Measurements from ENCODE around the gene FIZ1.
"Not testable (repeated sequence)": the region's sequence is repeated elsewhere in the genome, so short reads cannot be mapped to it uniquely, and the experiment has no call there.

FIZ1 gene

DNA sequence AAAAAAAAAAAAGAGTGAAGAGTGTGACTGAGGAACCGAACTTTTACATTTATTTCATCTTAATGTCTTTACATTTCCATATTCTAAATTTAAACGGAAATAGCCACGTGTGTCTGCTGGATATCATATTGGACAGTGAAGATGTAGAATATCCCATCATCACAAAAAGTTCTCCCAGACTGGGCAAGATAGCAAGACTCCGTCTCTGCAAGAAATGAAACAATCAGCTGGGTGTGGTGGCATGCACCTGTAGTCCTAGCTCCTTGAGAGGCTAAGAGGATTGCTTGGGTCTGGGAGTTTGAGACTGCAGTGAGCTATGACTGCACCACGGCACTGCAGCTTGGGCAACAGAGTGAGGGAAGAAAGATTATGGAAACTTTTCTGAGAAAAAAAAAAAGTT, 22.6 kb downstream of the FIZ1 start:
- no peak for DNase-seq (ENCODE audit: low spot score)

DNA sequence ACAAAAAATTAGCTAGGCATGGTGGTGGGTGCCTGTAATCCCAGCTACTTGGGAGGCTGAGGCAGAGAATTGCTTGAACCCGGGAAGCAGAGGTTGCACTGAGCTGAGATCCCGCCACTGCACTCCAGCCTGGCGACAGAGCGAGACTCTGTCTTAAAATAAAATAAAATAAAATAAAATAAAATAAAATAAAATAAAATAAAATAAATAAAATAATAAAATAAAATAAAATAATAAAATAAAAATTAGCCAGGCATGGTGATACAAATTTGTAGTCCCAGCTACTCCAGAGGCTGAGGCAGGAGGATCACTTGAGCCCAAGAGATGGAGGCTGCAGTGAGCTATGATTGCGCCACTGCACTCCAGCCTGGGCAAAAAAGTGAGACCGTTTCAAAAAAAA, 25.4 kb downstream of the FIZ1 start:
- not testable (repeated sequence) for DNase-seq (ENCODE audit: low spot score)

- DNase-seq (ENCODE audit: low spot score) = not testable (repeated sequence)
Measured at GRCh38 chr19:55569477-55569876, 29.8 kb downstream of the FIZ1 start.

- no peak for DNase-seq (ENCODE audit: low spot score)
Measured at GRCh38 chr19:55567708-55568328, 31.5 kb downstream of the FIZ1 start.

GRCh38 chr19:55566823-55567222, 32.5 kb downstream of the FIZ1 start:
- no peak for DNase-seq (ENCODE audit: low spot score)

GRCh38 chr19:55563261-55563690, 36.0 kb downstream of the FIZ1 start:
- no peak for DNase-seq (ENCODE audit: low spot score)

- no peak for DNase-seq (ENCODE audit: low spot score)
Measured at GRCh38 chr19:55559684-55560083, 39.6 kb downstream of the FIZ1 start.

DNA sequence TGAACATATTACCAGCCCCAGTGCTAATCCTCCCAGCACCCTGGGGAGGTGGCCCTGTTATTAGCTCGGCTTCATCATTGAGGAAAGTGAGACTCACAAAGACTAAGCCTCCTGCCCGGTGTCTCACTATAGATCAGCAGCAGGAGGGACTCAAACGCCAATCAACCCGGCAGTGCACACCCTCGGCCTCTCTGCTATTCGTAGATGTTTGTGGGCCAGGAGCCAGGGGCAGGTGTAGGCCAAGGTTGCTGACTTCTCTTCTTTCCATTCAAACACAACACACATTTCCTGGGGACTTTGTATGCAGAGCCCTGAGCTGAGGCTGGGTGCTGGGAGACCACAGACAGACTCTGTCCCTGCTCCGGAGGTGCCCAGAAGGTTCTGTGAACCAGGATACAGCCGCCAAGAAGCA, 44.6 kb downstream of the FIZ1 start:
- DNase-seq (ENCODE audit: low spot score) = no peak

- no peak for DNase-seq (ENCODE audit: low spot score)
Measured at GRCh38 chr19:55554302-55554701, 45.0 kb downstream of the FIZ1 start.

- DNase-seq (ENCODE audit: low spot score) = no peak
Measured at GRCh38 chr19:55553217-55554182, 45.8 kb downstream of the FIZ1 start.

- no peak for DNase-seq (ENCODE audit: low spot score)
Measured at GRCh38 chr19:55552620-55553019, 46.7 kb downstream of the FIZ1 start.

GRCh38 chr19:55552206-55552605, 47.1 kb downstream of the FIZ1 start:
- no peak for DNase-seq (ENCODE audit: low spot score)

DNA sequence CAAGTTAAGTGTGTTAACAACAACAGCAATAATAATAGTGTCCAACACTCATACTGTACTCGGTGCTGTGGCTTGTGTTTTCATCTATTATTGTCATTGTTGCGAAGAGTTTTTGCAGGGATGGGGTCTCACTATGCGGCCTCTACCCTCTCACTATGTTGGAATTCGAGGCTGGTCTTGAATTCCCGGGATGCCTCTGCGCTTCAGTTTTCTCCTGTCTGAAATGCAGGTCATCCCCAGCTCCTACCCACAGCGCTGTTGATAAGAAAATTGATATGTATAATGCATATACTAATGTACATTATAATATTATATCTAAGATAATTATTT, 49.0 kb downstream of the FIZ1 start:
- DNase-seq (ENCODE audit: low spot score) = no peak

GRCh38 chr19:55549500-55550320, 49.6 kb downstream of the FIZ1 start:
- peak; percentile 82 for DNase-seq (ENCODE audit: low spot score)

DNA sequence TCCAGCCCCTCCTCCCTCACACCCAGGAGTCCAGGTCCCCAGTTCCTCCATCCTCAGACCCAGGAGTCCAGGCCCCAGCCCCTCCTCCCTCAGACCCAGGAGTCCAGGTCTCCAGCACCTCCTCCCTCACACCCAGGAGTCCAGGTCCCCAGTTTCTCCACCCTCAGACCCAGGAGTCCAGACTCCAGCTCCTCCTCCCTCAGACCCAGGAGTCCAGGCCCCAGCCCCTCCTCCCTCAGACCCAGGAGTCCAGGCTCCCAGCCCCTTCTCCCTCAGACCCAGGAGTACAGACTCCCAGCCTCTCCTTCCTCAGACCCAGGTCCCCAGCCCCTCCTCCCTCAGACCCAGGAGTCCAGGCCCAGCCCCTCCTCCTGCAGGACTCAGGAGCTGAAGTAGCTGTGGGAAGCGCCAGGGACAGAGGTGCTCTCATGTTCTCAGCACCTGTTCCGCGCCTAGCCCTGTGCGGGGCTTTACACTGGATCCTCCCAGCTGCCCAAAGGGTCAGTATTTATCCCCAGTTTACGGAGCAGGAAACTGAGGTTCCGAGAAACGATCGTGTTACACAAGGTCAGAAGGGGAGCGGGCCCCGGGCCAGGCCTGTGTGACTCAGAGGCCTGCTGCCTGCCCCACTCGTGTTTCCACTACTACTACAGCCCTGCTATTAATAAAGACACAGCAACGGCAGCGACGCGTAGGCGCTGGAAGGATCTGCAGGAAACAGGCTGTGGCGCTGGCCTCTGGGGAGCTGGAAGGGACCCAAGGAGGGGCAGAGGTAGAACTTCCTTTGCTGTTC, 52.3 kb downstream of the FIZ1 start:
- no peak for DNase-seq (ENCODE audit: low spot score)

DNA sequence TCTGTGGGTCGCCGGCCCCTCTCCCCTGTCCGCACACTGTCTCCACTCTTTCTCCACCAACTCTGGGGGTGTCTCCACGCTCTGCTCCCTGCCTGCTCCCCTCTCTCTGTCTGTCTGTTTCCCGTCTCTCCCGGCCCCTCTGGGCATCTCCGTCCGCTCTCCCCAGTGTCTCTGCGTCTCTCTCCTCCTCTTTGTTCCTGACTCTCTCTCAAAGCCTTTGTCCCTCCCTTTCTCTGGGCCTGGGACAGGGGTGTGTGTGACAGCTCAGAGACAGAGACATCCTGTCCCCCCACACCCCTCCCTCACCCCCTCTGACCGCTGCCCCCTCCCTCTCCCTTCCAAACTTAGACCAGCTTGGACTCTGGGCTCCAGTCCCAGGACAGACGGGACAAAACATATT, 53.3 kb downstream of the FIZ1 start:
- DNase-seq (ENCODE audit: low spot score) = no peak

DNA sequence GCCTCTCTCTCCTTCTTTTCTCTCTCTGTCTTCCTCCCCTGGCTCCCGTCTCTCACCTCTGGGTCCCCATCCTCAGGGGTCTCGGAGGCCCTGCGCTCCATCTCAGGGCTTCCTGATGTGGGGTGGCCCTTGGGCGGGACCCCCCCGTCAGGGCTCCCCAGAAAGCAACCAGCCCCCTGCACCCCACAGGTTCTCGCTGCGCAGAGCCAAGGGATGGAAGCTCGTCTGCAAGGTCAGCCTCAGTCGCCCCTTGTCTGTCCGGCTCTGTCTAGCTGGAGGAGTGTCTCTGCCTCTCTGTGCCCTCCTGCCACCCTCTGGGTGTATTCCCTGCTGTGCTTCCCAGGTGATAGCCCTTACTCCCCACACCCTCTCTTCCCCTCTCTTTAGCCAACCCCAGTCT, 53.9 kb downstream of the FIZ1 start, which contains the start of gene SBK3:
Gene SBK3 (minus strand): TSS at position 101 of the 400 bp plus-strand sequence. CDS start 0 bp downstream, at position 101.
- DNase-seq (ENCODE audit: low spot score) = no peak

- no peak for DNase-seq (ENCODE audit: low spot score)
Measured at GRCh38 chr19:55544776-55545439, 54.4 kb downstream of the FIZ1 start.

DNA sequence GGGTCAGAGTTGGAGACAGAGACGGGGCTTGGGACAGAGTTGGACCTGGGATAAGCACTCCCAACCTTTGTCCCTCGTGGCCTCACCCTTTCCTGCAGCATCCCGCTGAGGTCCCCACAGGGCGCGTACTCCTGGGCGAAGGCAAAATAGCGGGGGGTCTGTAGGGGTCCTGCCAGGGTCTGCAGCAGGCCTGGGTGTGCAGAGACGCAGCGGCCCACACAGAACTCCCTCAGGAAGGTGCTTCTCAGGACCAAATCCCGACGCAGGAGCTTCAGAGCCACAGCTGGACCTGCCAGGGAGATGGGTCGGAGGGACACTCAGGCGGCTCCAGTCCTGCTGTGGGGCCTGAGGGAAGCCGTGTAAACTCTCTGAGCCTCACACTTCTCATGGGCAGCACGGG, 55.3 kb downstream of the FIZ1 start:
- DNase-seq (ENCODE audit: low spot score) = no peak

DNA sequence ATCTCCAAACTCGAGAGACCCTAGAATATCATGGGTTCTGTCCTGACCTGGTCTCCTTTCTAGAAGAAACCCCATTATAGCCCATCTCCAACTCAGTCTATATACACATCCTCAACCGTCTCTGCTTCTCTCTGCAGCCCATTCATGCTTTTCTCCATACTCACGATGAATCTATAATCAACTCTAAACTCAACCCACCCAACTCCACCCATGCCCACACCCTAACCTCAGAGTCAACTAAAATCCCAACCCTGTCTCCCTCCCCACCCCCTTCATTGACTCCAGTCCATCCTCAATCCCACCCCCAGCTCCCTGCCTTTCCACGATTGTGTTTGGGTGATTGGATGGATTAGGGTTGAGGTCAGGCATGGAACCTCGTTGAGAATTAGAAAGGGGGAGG, 55.8 kb downstream of the FIZ1 start:
- no peak for DNase-seq (ENCODE audit: low spot score)

GRCh38 chr19:55542292-55542855, 56.9 kb downstream of the FIZ1 start:
- DNase-seq (ENCODE audit: low spot score) = no peak
